Chondrocyte (in vitro differentiated cells): Measurements from ENCODE around the gene NAGLU. TPM values are rescaled to one million over a fixed set of nuclear protein-coding genes. Genes with fewer than 3 reads are reported as not detected.
"Not testable (repeated sequence)": the region's sequence is repeated elsewhere in the genome, so short reads cannot be mapped to it uniquely, and the experiment has no call there.

ENCODE experiments used
- DNase-seq: peaks from one replicate; pipeline ENCODE4 v3.0.0; 2021; ENCODE audit warnings: mixed read lengths, low spot score
- H3K27ac Mint-ChIP-seq: one replicate; pipeline ENCODE4 v1.8.0; 2021; ENCODE audit warnings: mild to moderate bottlenecking, moderate library complexity, mixed read lengths; ENCODE audit not compliant: unreplicated experiment
- H3K27me3 Mint-ChIP-seq: 2 replicates; pipeline ENCODE4 v1.8.0; 2021; ENCODE audit warnings: low read depth, mixed read lengths
- H3K36me3 Mint-ChIP-seq: 2 replicates; pipeline ENCODE4 v1.8.0; 2021; ENCODE audit warnings: low read depth, mixed read lengths
- H3K4me1 Mint-ChIP-seq: 2 replicates; pipeline ENCODE4 v1.8.0; 2021; ENCODE audit warnings: low read depth, mild to moderate bottlenecking, mixed read lengths
- H3K4me3 Mint-ChIP-seq: one replicate; pipeline ENCODE4 v1.8.0; 2021; ENCODE audit warnings: mild to moderate bottlenecking, moderate library complexity, mixed read lengths; ENCODE audit not compliant: unreplicated experiment
- H3K9me3 Mint-ChIP-seq: 2 replicates; pipeline ENCODE4 v1.8.0; 2021; ENCODE audit warnings: low read depth, mixed read lengths
- CTCF ChIP-seq: fragments of 200-600 bp; sonication (generic); IDR thresholded peaks from 2 replicates; pipeline ENCODE4 v1.5.0; 2021; ENCODE audit warnings: antibody characterized with exemption, mild to moderate bottlenecking, moderate library complexity
- total RNA-seq: library from RNA; stranded (reverse); gene quantifications from 3 replicates; pipeline ENCODE4 v1.2.1, GENCODE V29; 2021

NAGLU gene
- total RNA-seq, 1 donor from 2014 or later = 66.4 TPM

DNA sequence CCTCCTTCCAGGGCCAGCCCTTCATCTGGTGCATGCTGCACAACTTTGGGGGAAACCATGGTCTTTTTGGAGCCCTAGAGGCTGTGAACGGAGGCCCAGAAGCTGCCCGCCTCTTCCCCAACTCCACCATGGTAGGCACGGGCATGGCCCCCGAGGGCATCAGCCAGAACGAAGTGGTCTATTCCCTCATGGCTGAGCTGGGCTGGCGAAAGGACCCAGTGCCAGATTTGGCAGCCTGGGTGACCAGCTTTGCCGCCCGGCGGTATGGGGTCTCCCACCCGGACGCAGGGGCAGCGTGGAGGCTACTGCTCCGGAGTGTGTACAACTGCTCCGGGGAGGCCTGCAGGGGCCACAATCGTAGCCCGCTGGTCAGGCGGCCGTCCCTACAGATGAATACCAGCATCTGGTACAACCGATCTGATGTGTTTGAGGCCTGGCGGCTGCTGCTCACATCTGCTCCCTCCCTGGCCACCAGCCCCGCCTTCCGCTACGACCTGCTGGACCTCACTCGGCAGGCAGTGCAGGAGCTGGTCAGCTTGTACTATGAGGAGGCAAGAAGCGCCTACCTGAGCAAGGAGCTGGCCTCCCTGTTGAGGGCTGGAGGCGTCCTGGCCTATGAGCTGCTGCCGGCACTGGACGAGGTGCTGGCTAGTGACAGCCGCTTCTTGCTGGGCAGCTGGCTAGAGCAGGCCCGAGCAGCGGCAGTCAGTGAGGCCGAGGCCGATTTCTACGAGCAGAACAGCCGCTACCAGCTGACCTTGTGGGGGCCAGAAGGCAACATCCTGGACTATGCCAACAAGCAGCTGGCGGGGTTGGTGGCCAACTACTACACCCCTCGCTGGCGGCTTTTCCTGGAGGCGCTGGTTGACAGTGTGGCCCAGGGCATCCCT is 7.4 kb downstream of the NAGLU start:
- Mint-ChIP-seq H3K4me1 (peaks cover 4% of the 10 kb centered on the region), H3K36me3 (peaks cover 13% of the 10 kb centered on the region), H3K27me3 (no peaks in the 10 kb centered on the region), H3K4me3 (no peak overlapping the region), H3K9me3 (no peaks in the 10 kb centered on the region), H3K27ac (no peak overlapping the region)
- no peak for DNase-seq
- no peak for TF ChIP-seq CTCF

- Mint-ChIP-seq H3K36me3 (peaks cover 8% of the 10 kb centered on the region), H3K4me3 (no peak overlapping the region), H3K27ac (no peak overlapping the region), H3K4me1 (no peaks in the 10 kb centered on the region), H3K9me3 (no peaks in the 10 kb centered on the region), H3K27me3 (no peaks in the 10 kb centered on the region)
- no peak for TF ChIP-seq CTCF
- no peak for DNase-seq
Observed at GRCh38 chr17:42544874-42545283, 8.8 kb downstream of the NAGLU start.

- not testable (repeated sequence) for H3K27ac Mint-ChIP-seq
Observed at GRCh38 chr17:42545755-42546505, 9.9 kb downstream of the NAGLU start.

GRCh38 chr17:42547001-42547461 is 11.0 kb downstream of the NAGLU start:
- no peak for DNase-seq
- Mint-ChIP-seq H3K27me3 (no peaks in the 10 kb centered on the region), H3K4me1 (no peaks in the 10 kb centered on the region), H3K9me3 (no peaks in the 10 kb centered on the region), H3K27ac (peak overlapping the region; percentile 59), H3K4me3 (no peak overlapping the region), H3K36me3 (peaks cover 3% of the 10 kb centered on the region)
- no peak for TF ChIP-seq CTCF

More at GRCh38 chr17:42545755-42546505, 9.9 kb downstream of the NAGLU start:
- H3K4me3 Mint-ChIP-seq, H3K36me3 Mint-ChIP-seq, DNase-seq, H3K9me3 Mint-ChIP-seq, H3K4me1 Mint-ChIP-seq, H3K27me3 Mint-ChIP-seq: not testable (repeated sequence)

DNA sequence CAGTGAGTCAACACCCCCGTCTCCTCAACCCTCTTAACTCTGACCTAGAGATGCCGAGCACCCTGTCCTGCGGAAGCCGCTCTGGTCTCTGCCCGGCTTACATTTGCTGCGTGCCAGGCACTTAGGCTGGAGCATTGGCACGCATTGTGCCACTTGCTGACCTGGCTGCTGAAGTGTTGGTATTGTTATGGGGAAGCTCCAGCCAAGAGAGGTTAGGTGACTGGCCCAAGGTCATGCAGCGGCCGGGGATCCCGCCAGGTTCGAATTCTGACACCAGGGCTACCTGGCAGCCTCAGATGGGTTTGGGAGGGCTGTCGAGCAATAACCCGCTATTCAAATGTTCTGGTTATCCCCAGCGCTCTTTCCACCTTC is 11.6 kb downstream of the NAGLU start:
- no peak for DNase-seq
- peaks cover 3% of the 10 kb centered on the region for H3K36me3 Mint-ChIP-seq
- no peak overlapping the region for H3K27ac Mint-ChIP-seq
- H3K9me3 Mint-ChIP-seq = no peaks in the 10 kb centered on the region
- peaks cover 5% of the 10 kb centered on the region for H3K4me1 Mint-ChIP-seq
- no peaks in the 10 kb centered on the region for H3K27me3 Mint-ChIP-seq
- TF ChIP-seq CTCF = no peak
- no peak overlapping the region for H3K4me3 Mint-ChIP-seq
